CD4-positive, CD25-positive, alpha-beta regulatory T cell (primary cell): ENCODE results near the gene MED16. TPM values are rescaled to one million over a fixed set of nuclear protein-coding genes. Genes with fewer than 3 reads are reported as not detected.

Source experiments
- ATAC-seq, 2 donors: fragments of 150-1000 bp; cut with Tn5 transposase; one replicate each; pipeline ENCODE4 v1.10.0; 2021; ENCODE audit warnings: low read depth in 2 of 2, moderate number of reproducible peaks in 2 of 2, moderate library complexity in 1 of 2
- DNase-seq, 3 donors: peaks; one replicate each; pipeline versions ENCODE4 v3.0.0 to v3.0.0-alpha.2; 2012 to 2022; ENCODE audit warnings: mixed read lengths in 1 of 3
- H3K27ac ChIP-seq: one replicate; pipeline ENCODE4 v1.7.0; 2013; ENCODE audit warnings: mild to moderate bottlenecking, low read length; ENCODE audit not compliant: insufficient read depth, poor library complexity, severe bottlenecking
- H3K27me3 ChIP-seq: one replicate; pipeline ENCODE4 v1.7.0; 2013; ENCODE audit warnings: low read length; ENCODE audit not compliant: control insufficient read depth, insufficient read depth
- H3K36me3 ChIP-seq: one replicate; pipeline ENCODE4 v1.7.0; 2013; ENCODE audit warnings: mild to moderate bottlenecking, low read length, moderate library complexity; ENCODE audit not compliant: control insufficient read depth, insufficient read depth
- H3K4me1 ChIP-seq: 2 replicates; pipeline ENCODE4 v1.7.0; 2013; ENCODE audit warnings: mild to moderate bottlenecking, low read length; ENCODE audit not compliant: insufficient read depth, control insufficient read depth, poor library complexity, severe bottlenecking
- H3K4me3 ChIP-seq: one replicate; pipeline ENCODE4 v1.7.0; 2013; ENCODE audit warnings: low read depth, mild to moderate bottlenecking, low read length, moderate library complexity
- H3K9me3 ChIP-seq, 2 experiments: 1 replicate in 1 of 2; 2 replicates in 1 of 2; pipeline ENCODE4 v1.7.0; 2013; ENCODE audit warnings: low read length in 2 of 2, mild to moderate bottlenecking in 1 of 2, moderate library complexity in 1 of 2; ENCODE audit not compliant: control insufficient read depth in 2 of 2
- H3K27ac Mint-ChIP-seq, 3 donors: one replicate each; pipeline ENCODE4 v1.8.0; 2020 to 2022; ENCODE audit warnings: mild to moderate bottlenecking in 3 of 3, mixed read lengths in 3 of 3, moderate library complexity in 2 of 3
- H3K27me3 Mint-ChIP-seq: one replicate; pipeline ENCODE4 v1.8.0; 2022; ENCODE audit warnings: mild to moderate bottlenecking, mixed read lengths
- H3K36me3 Mint-ChIP-seq: one replicate; pipeline ENCODE4 v1.8.0; 2020; ENCODE audit warnings: mixed read lengths
- H3K4me1 Mint-ChIP-seq, 4 donors: one replicate each; pipeline ENCODE4 v1.8.0; 2020 to 2022; ENCODE audit warnings: mixed read lengths in 4 of 4, mild to moderate bottlenecking in 1 of 4
- H3K4me3 Mint-ChIP-seq, 4 donors: one replicate each; pipeline ENCODE4 v1.8.0; 2020 to 2022; ENCODE audit warnings: mild to moderate bottlenecking in 4 of 4, mixed read lengths in 4 of 4, moderate library complexity in 3 of 4
- H3K9me3 Mint-ChIP-seq, 7 donors: one replicate each; pipeline ENCODE4 v1.8.0; 2020 to 2022; ENCODE audit warnings: mixed read lengths in 7 of 7, mild to moderate bottlenecking in 3 of 7, moderate library complexity in 2 of 7
- polyA plus RNA-seq, 4 donors: library from polyadenylated mRNA; unstranded; fragments of 300-500 nt; fragmentation: Illumina TruSeq; gene quantifications; one replicate each; pipeline ENCODE4 v1.2.3, GENCODE V29; 2021
- total RNA-seq: library from RNA; stranded (reverse); gene quantifications from one replicate; pipeline ENCODE4 v1.2.3, GENCODE V29; 2022

Gene MED16
- total and polyA plus RNA-seq, 5 donors from 2014 or later: 61.9 to 91.7 (median 79.5) TPM

DNA sequence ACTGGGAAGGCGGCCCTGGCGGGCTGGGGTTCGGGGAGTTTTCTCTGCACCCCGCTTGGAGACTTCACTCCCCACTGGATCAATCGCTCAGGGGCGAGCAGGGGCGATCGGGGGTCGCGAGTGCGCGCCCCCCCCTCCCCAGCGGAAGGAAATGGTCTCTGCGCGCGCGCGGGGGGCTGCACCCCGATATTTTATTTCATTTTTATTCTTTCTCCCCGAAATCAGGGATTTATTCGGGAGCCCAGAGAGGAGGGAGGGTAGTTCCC is 33.3 kb upstream of the MED16 start:
- H3K4me1 Mint-ChIP-seq: peaks cover 0 to 25% (median 8%) of the 10 kb centered on the region in 4 donors
- no peak for DNase-seq
- no peaks in the 10 kb centered on the region for H3K36me3 ChIP-seq
- no peak for ATAC-seq
- no peak overlapping the region for H3K27ac Mint-ChIP-seq
- peak overlapping the region; percentile 33 for H3K27ac ChIP-seq
- H3K36me3 Mint-ChIP-seq: no peaks in the 10 kb centered on the region
- peaks cover 14% of the 10 kb centered on the region for H3K27me3 Mint-ChIP-seq
- H3K9me3 Mint-ChIP-seq: peaks cover 0 to 3% (median 0%) of the 10 kb centered on the region in 7 donors
- H3K4me3 Mint-ChIP-seq: peak overlapping the region; percentile 73 to 83 (median 80)
- peak overlapping the region; percentile 26 for H3K4me3 ChIP-seq
- no peaks in the 10 kb centered on the region for H3K27me3 ChIP-seq
- H3K4me1 ChIP-seq: peaks cover 27% of the 10 kb centered on the region
- H3K9me3 ChIP-seq: no peaks in the 10 kb centered on the region

DNA sequence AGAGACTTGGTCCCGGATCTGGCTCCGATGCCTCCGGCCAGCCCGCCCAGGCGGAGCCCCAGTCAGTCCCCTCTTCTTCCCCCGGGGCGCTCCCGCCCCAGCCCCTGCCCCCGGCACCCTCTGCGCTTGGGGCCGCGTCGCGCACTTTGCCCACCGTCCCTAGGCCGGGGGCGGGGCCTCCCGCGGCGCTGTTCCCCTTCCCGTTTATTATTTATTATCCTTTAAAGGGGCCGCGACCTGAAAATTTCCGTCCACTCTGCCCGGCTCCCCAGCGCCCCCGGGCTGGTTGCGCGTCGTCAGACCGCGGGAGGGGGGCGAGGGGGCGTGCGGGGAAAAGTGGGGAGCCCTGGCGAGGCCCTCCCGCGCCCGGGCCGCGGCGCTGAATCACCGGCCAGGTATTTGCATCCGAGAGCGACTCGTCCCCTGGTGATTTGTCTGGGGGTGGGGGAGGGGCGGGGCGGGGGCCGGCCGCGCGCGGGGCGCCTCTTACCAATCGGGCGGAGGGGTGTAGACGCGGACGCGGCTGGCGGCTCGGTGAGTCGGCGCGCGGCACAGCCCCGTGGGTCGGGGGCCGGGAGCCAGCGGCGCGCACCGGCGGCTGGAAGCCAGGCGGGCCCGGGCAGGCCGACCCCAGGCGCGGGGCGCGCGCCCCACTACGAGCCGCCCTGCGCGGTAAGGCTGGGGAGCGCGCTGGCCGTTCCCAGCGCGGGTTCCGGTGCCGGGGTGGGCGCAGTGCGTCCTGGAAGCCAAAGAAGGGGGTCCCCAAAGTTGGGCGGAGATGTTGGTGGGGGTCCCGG is 32.7 kb upstream of the MED16 start, which contains the start of gene ARID3A:
Gene ARID3A, plus strand, starts transcription at position 510 of the 797 bp plus-strand sequence. CDS start 3,494 bp downstream, outside the sequence.
- Mint-ChIP-seq H3K9me3 (peaks cover 0 to 3% (median 0%) of the 10 kb centered on the region in 7 donors), H3K27me3 (peaks cover 17% of the 10 kb centered on the region), H3K27ac (peak within 1 kb of the TSS in 2 of 3 donors; percentile 43 to 46), H3K4me3 (peak within 1 kb of the TSS; percentile 81 to 94 (median 85)), H3K36me3 (no peaks in the 10 kb centered on the region), H3K4me1 (peaks cover 0 to 27% (median 9%) of the 10 kb centered on the region in 4 donors)
- H3K36me3 ChIP-seq: no peaks in the 10 kb centered on the region
- DNase-seq: peak; percentile 65 to 86 (median 83)
- peak within 1 kb of the TSS; percentile 69 for H3K27ac ChIP-seq
- peak within 1 kb of the TSS; percentile 65 for H3K4me3 ChIP-seq
- no peaks in the 10 kb centered on the region for H3K9me3 ChIP-seq
- peak; percentile 75 to 77 for ATAC-seq
- H3K27me3 ChIP-seq: no peaks in the 10 kb centered on the region
- peaks cover 30% of the 10 kb centered on the region for H3K4me1 ChIP-seq

DNA sequence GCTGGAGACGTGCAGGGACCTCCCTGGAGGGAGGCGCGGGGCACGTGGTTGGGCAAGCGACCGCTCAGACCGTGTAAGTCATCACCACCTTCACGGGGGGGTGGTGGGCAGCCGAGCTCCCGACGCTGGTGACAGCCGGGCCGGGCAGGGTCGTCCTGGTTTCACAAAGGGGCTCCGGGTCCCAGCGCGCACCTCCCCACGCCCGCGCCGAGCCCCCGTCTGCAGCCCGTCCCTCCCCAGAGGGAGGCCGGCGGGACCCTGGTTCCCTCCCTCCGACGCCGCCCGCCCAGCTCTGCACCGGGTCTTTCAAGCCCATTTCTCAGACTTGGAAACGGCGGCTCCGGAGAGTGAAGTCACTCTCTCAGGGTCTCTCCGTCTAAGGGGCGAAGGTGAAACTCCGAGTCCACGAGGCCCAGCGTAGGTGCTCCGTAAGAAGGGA is 32.1 kb upstream of the MED16 start:
- H3K27me3 ChIP-seq: no peaks in the 10 kb centered on the region
- peaks cover 0 to 28% (median 11%) of the 10 kb centered on the region in 4 donors for H3K4me1 Mint-ChIP-seq
- H3K36me3 Mint-ChIP-seq: no peaks in the 10 kb centered on the region
- DNase-seq (peak in 1 of 3 donors; percentile 84), ATAC-seq (peak; percentile 47 to 56)
- H3K27me3 Mint-ChIP-seq: peaks cover 17% of the 10 kb centered on the region
- peaks cover 0 to 3% (median 0%) of the 10 kb centered on the region in 7 donors for H3K9me3 Mint-ChIP-seq
- no peaks in the 10 kb centered on the region for H3K36me3 ChIP-seq
- peak overlapping the region in 2 of 3 donors; percentile 43 to 46 for H3K27ac Mint-ChIP-seq
- H3K27ac ChIP-seq: peak overlapping the region; percentile 69
- H3K4me3 Mint-ChIP-seq: peak overlapping the region; percentile 80 to 94 (median 84)
- H3K4me3 ChIP-seq: peak overlapping the region; percentile 65
- H3K9me3 ChIP-seq: no peaks in the 10 kb centered on the region
- peaks cover 36% of the 10 kb centered on the region for H3K4me1 ChIP-seq

DNA sequence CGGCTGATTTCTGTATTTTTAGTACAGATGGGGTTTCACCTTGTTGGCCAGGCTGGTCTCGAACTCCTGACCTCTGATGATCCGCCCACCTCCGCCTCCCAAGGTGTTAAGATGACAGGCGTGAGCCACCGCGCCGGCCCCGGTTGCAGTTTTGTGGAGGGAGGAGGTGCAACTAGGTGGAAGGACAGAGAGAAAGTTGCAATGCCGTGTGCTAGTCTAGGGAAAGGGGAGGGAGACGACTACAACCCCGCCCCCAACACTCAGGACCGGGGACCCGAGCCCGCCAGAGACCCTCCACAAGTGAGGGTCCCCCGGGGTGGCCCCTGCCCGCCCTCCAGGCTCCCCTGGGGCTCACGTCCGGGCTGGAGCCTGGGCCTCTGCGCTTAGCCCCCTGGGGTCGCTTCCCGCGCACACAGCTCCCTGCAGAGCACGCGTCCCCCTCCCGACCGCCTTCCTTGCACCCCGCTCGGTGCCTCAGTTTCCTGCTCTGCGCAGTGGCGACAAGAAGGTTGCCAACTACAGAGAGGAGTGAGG is 31.6 kb upstream of the MED16 start:
- peak overlapping the region in 1 of 3 donors; percentile 43 for H3K27ac Mint-ChIP-seq

DNA sequence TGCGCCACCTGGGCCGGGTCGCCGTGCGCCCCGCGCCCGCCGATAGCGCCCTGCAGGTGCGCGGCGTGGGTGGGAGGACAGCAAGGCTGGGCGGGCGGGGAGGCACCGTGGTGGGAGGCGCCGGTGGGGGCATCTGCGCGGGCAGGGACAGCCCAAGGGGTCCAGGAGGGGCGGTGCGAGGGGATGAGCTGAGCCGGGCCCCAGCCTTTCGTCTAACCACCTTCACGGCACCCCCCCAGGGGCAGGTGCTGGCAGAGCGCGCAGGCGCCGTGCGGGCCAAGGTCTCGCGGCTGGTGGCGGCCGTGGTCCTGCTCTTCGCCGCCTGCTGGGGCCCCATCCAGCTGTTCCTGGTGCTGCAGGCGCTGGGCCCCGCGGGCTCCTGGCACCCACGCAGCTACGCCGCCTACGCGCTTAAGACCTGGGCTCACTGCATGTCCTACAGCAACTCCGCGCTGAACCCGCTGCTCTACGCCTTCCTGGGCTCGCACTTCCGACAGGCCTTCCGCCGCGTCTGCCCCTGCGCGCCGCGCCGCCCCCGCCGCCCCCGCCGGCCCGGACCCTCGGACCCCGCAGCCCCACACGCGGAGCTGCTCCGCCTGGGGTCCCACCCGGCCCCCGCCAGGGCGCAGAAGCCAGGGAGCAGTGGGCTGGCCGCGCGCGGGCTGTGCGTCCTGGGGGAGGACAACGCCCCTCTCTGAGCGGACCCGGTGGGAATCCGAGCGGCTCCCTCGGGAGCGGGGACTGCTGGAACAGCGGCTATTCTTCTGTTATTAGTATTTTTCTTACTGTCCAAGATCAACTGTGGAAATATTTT is 27.3 kb upstream of the MED16 start:
- no peaks in the 10 kb centered on the region for H3K9me3 ChIP-seq
- H3K9me3 Mint-ChIP-seq: peaks cover 0 to 3% (median 0%) of the 10 kb centered on the region in 7 donors
- H3K27ac ChIP-seq: no peak overlapping the region
- no peaks in the 10 kb centered on the region for H3K36me3 Mint-ChIP-seq
- H3K36me3 ChIP-seq: no peaks in the 10 kb centered on the region
- no peaks in the 10 kb centered on the region for H3K27me3 ChIP-seq
- DNase-seq (peak; percentile 62 to 80 (median 72)), ATAC-seq (peak; percentile 45 to 51)
- peak overlapping the region; percentile 67 to 92 (median 85) for H3K4me3 Mint-ChIP-seq
- peaks cover 22% of the 10 kb centered on the region for H3K27me3 Mint-ChIP-seq
- H3K4me3 ChIP-seq: peak overlapping the region; percentile 69
- H3K27ac Mint-ChIP-seq: peak overlapping the region; percentile 6 to 85 (median 39)
- H3K4me1 Mint-ChIP-seq: peaks cover 0 to 34% (median 13%) of the 10 kb centered on the region in 4 donors
- H3K4me1 ChIP-seq: peaks cover 59% of the 10 kb centered on the region

More for the DNA sequence above, 31.6 kb upstream of the MED16 start:
- Mint-ChIP-seq H3K27me3 (peaks cover 17% of the 10 kb centered on the region), H3K4me3 (peak overlapping the region; percentile 80 to 94 (median 84)), H3K9me3 (peaks cover 0 to 3% (median 0%) of the 10 kb centered on the region in 7 donors), H3K36me3 (no peaks in the 10 kb centered on the region), H3K4me1 (peaks cover 0 to 24% (median 11%) of the 10 kb centered on the region in 4 donors)
- Histone ChIP-seq H3K27ac (peak overlapping the region; percentile 69), H3K36me3 (no peaks in the 10 kb centered on the region), H3K9me3 (no peaks in the 10 kb centered on the region), H3K4me3 (peak overlapping the region; percentile 37), H3K27me3 (no peaks in the 10 kb centered on the region), H3K4me1 (peaks cover 41% of the 10 kb centered on the region)
- ATAC-seq: no peak
- DNase-seq: no peak

DNA sequence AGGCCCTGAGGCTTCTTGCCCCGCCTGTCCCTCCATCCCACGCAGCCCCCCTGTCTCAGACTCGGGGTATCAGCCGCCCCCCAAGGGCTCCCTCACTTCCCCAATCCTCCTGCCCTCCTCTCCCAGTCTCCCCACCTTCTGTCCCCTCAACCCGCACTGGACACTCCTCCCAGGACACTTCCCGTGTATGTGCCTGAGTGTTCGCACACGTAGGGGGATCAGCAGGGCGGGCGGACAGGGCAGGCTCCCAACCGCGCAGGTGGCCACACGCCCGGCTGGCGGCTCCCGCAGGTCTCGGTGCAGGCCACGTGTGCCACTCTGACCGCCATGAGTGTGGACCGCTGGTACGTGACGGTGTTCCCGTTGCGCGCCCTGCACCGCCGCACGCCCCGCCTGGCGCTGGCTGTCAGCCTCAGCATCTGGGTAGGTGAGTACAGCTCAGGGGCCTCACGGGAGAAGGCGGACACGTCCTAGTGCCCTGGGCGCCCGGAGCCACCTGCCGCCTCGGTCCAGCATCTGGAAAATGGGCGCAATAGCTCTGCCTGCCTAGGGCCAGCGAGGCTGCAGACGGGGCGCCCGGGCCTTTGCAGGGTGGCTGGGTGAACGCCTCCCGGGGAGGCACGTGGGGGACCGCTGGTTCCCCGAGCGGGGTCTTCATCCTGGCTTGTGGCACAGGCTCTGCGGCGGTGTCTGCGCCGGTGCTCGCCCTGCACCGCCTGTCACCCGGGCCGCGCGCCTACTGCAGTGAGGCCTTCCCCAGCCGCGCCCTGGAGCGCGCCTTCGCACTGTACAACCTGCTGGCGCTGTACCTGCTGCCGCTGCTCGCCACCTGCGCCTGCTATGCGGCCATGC is 26.4 kb upstream of the MED16 start:
- Histone ChIP-seq H3K9me3 (no peaks in the 10 kb centered on the region), H3K4me1 (peaks cover 51% of the 10 kb centered on the region), H3K36me3 (no peaks in the 10 kb centered on the region), H3K4me3 (no peak overlapping the region), H3K27ac (no peak overlapping the region), H3K27me3 (no peaks in the 10 kb centered on the region)
- peak in 1 of 3 donors; percentile 52 for DNase-seq
- Mint-ChIP-seq H3K4me3 (peak overlapping the region; percentile 10 to 67 (median 64)), H3K36me3 (no peaks in the 10 kb centered on the region), H3K27ac (no peak overlapping the region), H3K4me1 (peaks cover 0 to 38% (median 15%) of the 10 kb centered on the region in 4 donors), H3K9me3 (peaks cover 0 to 3% (median 0%) of the 10 kb centered on the region in 7 donors), H3K27me3 (peaks cover 22% of the 10 kb centered on the region)
- peak; percentile 37 to 41 for ATAC-seq
